SHP77 (cell line): Measurements from ENCODE around the gene TMUB1.

ENCODE experiments used
- DNase-seq, 2 experiments: peaks; one replicate each; lab custom pipeline; 2025; lab: John Stamatoyannopoulos, UW

Gene TMUB1

GRCh38 chr7:151103973-151104372 is 20.7 kb upstream of the TMUB1 start:
- no peak for DNase-seq

GRCh38 chr7:151102991-151103390 is 19.7 kb upstream of the TMUB1 start:
- DNase-seq: no peak

- DNase-seq: no peak
These were observed 18.5 kb upstream of the TMUB1 start for GRCh38 chr7:151101621-151102396.

- DNase-seq: no peak
These were observed 17.6 kb upstream of the TMUB1 start for GRCh38 chr7:151100921-151101320.

GRCh38 chr7:151099486-151100211 is 16.4 kb upstream of the TMUB1 start:
- no peak for DNase-seq

GRCh38 chr7:151095828-151096475 is 12.7 kb upstream of the TMUB1 start:
- no peak for DNase-seq

- no peak for DNase-seq
These were observed 12.0 kb upstream of the TMUB1 start for GRCh38 chr7:151095123-151095797.

GRCh38 chr7:151094675-151095074 is 11.4 kb upstream of the TMUB1 start:
- no peak for DNase-seq

GRCh38 chr7:151093748-151094147 is 10.5 kb upstream of the TMUB1 start:
- DNase-seq: no peak

GRCh38 chr7:151091988-151092387 is 8.7 kb upstream of the TMUB1 start:
- DNase-seq: no peak

- no peak for DNase-seq
These were observed 8.1 kb upstream of the TMUB1 start for GRCh38 chr7:151091431-151091830.

- DNase-seq: no peak
These were observed 7.7 kb upstream of the TMUB1 start for GRCh38 chr7:151091003-151091402.

GRCh38 chr7:151089893-151090730 is 6.8 kb upstream of the TMUB1 start:
- no peak for DNase-seq

GRCh38 chr7:151088856-151089699 is 5.8 kb upstream of the TMUB1 start:
- DNase-seq: no peak

- no peak for DNase-seq
These were observed 4.9 kb upstream of the TMUB1 start for GRCh38 chr7:151088019-151088855.

GRCh38 chr7:151087245-151088018 is 4.1 kb upstream of the TMUB1 start:
- DNase-seq: peak; percentile 16 to 42

GRCh38 chr7:151086802-151087244 is 3.5 kb upstream of the TMUB1 start:
- DNase-seq: no peak

- DNase-seq: peak; percentile 87 to 92
These were observed 2.7 kb upstream of the TMUB1 start, which contains the start of gene AGAP3 for GRCh38 chr7:151085691-151086620. TSS of gene AGAP3 (plus strand) at chr7:151086475. CDS start at chr7:151086742, 267 bp downstream.
